HG02973 (cell line): ENCODE data around the gene CYP1A1.

ENCODE experiments used
- ATAC-seq: cut with Tn5 transposase; IDR thresholded peaks from one replicate; pipeline ENCODE4 v1.9.1; 2021; ENCODE audit warnings: moderate library complexity; ENCODE audit not compliant: unreplicated experiment

Gene CYP1A1

GRCh38 chr15:74695597-74696397 lies 29.5 kb downstream of the CYP1A1 start, which contains the start of gene EDC3:
TSS of gene EDC3 (minus strand) at chr15:74696024. CDS start at chr15:74675124, 20,900 bp downstream.
- ATAC-seq: peak; percentile 69

- ATAC-seq: no peak
These were observed 33.0 kb downstream of the CYP1A1 start for GRCh38 chr15:74692327-74692726.

GRCh38 chr15:74683758-74684157 lies 41.6 kb downstream of the CYP1A1 start:
- ATAC-seq: no peak

DNA sequence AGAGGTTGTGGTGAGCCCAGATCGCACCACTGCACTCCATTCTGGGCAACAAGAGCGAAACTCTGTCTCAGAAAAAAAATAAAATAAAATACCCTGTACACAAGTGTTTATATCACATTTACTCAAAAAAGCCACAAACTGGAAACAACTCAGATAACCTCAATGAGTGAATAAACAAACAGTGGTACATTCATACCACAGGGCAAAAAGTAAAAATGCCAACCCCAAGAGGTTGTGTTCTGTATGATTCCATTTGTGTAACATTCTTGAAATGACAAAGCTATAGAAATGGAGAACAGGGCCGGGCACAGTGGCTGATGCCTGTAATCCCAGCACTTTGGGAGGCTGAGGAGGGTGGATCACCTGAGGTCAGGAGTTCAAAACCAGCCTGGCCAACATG lies 42.4 kb downstream of the CYP1A1 start:
- no peak for ATAC-seq

- ATAC-seq: no peak
These were observed 44.9 kb downstream of the CYP1A1 start for GRCh38 chr15:74680456-74680855.

- ATAC-seq: no peak
These were observed 48.5 kb downstream of the CYP1A1 start for GRCh38 chr15:74676801-74677200.

- no peak for ATAC-seq
These were observed 51.2 kb downstream of the CYP1A1 start for GRCh38 chr15:74674161-74674560.

DNA sequence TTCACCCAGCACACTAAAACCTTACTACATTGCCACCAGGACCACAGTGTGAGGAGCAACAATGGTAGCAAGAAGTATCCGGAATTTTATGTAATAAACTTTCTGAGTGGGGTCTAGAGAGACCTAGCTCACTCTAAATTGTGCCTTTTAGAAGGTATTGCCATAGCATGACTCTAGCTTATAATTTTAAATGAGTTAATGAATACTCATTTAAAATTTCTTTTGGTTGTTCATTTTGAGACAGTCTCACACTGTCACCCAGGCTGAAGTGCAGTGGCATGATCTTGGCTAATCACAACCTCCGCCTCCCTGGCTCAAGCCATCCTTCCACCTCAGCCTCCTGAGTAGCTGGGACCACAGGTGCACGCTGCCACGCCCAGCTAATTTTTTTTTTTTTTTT lies 55.7 kb downstream of the CYP1A1 start:
- ATAC-seq: no peak
